K562 (cell line): ENCODE results near the gene SLC7A8. TPM values are rescaled to one million over a fixed set of nuclear protein-coding genes. Genes with fewer than 3 reads are reported as not detected.
A peak's percentile ranks its signal among the peaks of the same experiment; 100 is the strongest.

ENCODE experiments used
- ATAC-seq: fragments of 200-7000 bp; cut with Tn5 transposase; 3 replicates; pipeline ENCODE4 v1.9.1; 2020; ENCODE audit warnings: moderate library complexity
- BruUV-seq: library from RNA; stranded (reverse); fragments of 400-500 nt; replicated peaks from 2 replicates; lab custom pipeline; 2021; lab: Mats Ljungman, UMichigan
- CTCF ChIA-PET: fragments of 300-600 bp; formaldehyde crosslinking; extraction: SDS; loops from one replicate; lab custom pipeline; 2021; ENCODE audit warnings: low intra/inter-chr PET ratio; lab: Yijun Ruan, JAX
- POLR2A ChIA-PET: fragments of 300-600, 350-650 bp; sonication (Branson Sonifier 250); formaldehyde crosslinking; extraction: SDS; loops from one replicate; lab custom pipeline; 2021; ENCODE audit warnings: antibody characterized with exemption, inconsistent platforms; lab: Yijun Ruan, JAX
- DNase-seq, 4 experiments: peaks; one replicate each; pipeline versions ENCODE4 v3.0.0 to v3.0.0-alpha.2; 2011 to 2018; ENCODE audit warnings: low spot score in 3 of 4, mixed read lengths in 3 of 4; ENCODE audit errors: extremely low read depth in 1 of 4
- FAIRE-seq: peaks from 2 replicates; lab custom pipeline; 2011; peaks lifted over from hg19 to GRCh38; lab: Jason Lieb, UNC
- H2AFZ ChIP-seq: 2 replicates; pipeline ENCODE4 v1.6.0; 2011; ENCODE audit warnings: low read depth, low read length, control low read depth, inconsistent platforms
- H3K27ac ChIP-seq: fragments of 200-600 bp; 3 replicates; pipeline ENCODE4 v1.8.0; 2011; ENCODE audit warnings: low read depth, mild to moderate bottlenecking, control low read depth, inconsistent platforms, low read length, moderate library complexity, mixed read lengths; ENCODE audit errors: extremely low read depth
- H3K27me3 ChIP-seq, 2 experiments: fragments of 300-600 bp in 1 of 2; 2 replicates in 1 of 2; 3 replicates in 1 of 2; pipeline versions ENCODE4 v1.6.0 to v1.8.0; 2011; ENCODE audit warnings: inconsistent platforms in 2 of 2, low read length in 2 of 2, mild to moderate bottlenecking in 1 of 2, mixed read lengths in 1 of 2, moderate library complexity in 1 of 2; ENCODE audit not compliant: control insufficient read depth in 2 of 2, insufficient read depth in 2 of 2
- H3K36me3 ChIP-seq: fragments of 300-600 bp; 3 replicates; pipeline ENCODE4 v1.8.0; 2011; ENCODE audit warnings: mild to moderate bottlenecking, low read length, inconsistent platforms; ENCODE audit not compliant: control insufficient read depth, insufficient read depth
- H3K4me1 ChIP-seq, 2 experiments: fragments of 200-600 bp in 1 of 2; replicated peaks in 1 of 2; 2 replicates in 1 of 2; 3 replicates in 1 of 2; pipeline versions ENCODE4 v1.5.1 to v1.8.0; 2011; ENCODE audit warnings: inconsistent platforms in 2 of 2, low read length in 2 of 2, mild to moderate bottlenecking in 1 of 2, mixed read lengths in 1 of 2, moderate library complexity in 1 of 2; ENCODE audit not compliant: control insufficient read depth in 2 of 2, insufficient read depth in 2 of 2
- H3K4me2 ChIP-seq: 2 replicates; pipeline ENCODE4 v1.6.1; 2011; ENCODE audit warnings: low read length, control low read depth, inconsistent platforms, mixed read lengths; ENCODE audit not compliant: insufficient read depth
- H3K4me3 ChIP-seq: fragments of 200-600 bp; sonication (generic), shearing (Covaris generic); 2 replicates; pipeline ENCODE4 v1.5.1; 2016; ENCODE audit warnings: control low read depth, inconsistent platforms
- H3K79me2 ChIP-seq: fragments of 200-600 bp; 3 replicates; pipeline ENCODE4 v1.8.0; 2011; ENCODE audit warnings: low read length, inconsistent platforms; ENCODE audit not compliant: control insufficient read depth, insufficient read depth
- H3K9ac ChIP-seq, 2 experiments: 2 replicates each; pipeline versions ENCODE4 v1.6.0 to v1.6.1; 2011; ENCODE audit warnings: low read depth in 2 of 2, low read length in 2 of 2, control low read depth in 1 of 2, inconsistent platforms in 1 of 2, mild to moderate bottlenecking in 1 of 2, mixed read lengths in 1 of 2; ENCODE audit not compliant: insufficient read depth in 1 of 2
- H3K9me1 ChIP-seq: one replicate; pipeline ENCODE4 v1.6.0; 2011; ENCODE audit warnings: inconsistent platforms, mild to moderate bottlenecking, low read length, moderate library complexity; ENCODE audit not compliant: control insufficient read depth, insufficient read depth
- H3K9me3 ChIP-seq: replicated peaks from 2 replicates; pipeline ENCODE4 v1.5.1; 2011; ENCODE audit warnings: low read depth, low read length, inconsistent platforms; ENCODE audit not compliant: control insufficient read depth, insufficient read depth
- H4K20me1 ChIP-seq: replicated peaks from 2 replicates; pipeline ENCODE4 v1.6.1; 2011; ENCODE audit warnings: low read length, inconsistent platforms, mixed read lengths; ENCODE audit not compliant: control insufficient read depth, insufficient read depth
- C11orf30 ChIP-seq: fragments of 450-650 bp; IDR thresholded peaks from 2 replicates; pipeline ENCODE4 v1.6.1; 2016; ENCODE audit warnings: low read depth, mild to moderate bottlenecking
- JUN ChIP-seq, 2 experiments: sonication (generic) in 1 of 2; formaldehyde crosslinking in 1 of 2; IDR thresholded peaks; 2 replicates each; pipeline versions ENCODE4 v1.6.1 to v1.8.0; 2012 to 2022; ENCODE audit warnings: borderline replicate concordance in 2 of 2, mild to moderate bottlenecking in 2 of 2, improper control_type of control experiment in 1 of 2, low read depth in 1 of 2, low read length in 1 of 2, missing genetic modification reagents in 1 of 2
- NCOA1 ChIP-seq: fragments of 450-650 bp; IDR thresholded peaks from 2 replicates; pipeline ENCODE4 v1.6.1; 2016; ENCODE audit warnings: low read depth
- ZNF316 ChIP-seq: fragments of 450-650 bp; IDR thresholded peaks from 2 replicates; pipeline ENCODE4 v1.6.1; 2016
- ZSCAN29 ChIP-seq: fragments of 450-650 bp; IDR thresholded peaks from 2 replicates; pipeline ENCODE4 v1.6.1; 2017
- WGBS: fragments of 100-300 bp; shearing (Covaris generic); methylation state at CpG from one replicate; pipeline ENCODE4 v1.1.6; 2016; ENCODE audit warnings: low coverage, mixed read lengths; ENCODE audit not compliant: insufficient coverage; ENCODE audit errors: missing lambda C conversion rate; 5-methylcytosine and 5-hydroxymethylcytosine counted together
- in situ Hi-C: fragments of 300-500 bp; cut with MboI; formaldehyde crosslinking; loops from 4 replicates; pipeline ENCODE4 v1.15.0; 2018; ENCODE audit warnings: inconsistent platforms, mixed read lengths
- intact Hi-C: fragments of 100-400 bp; cut with micrococcal nuclease; formaldehyde crosslinking; loops from 2 replicates; pipeline ENCODE4 v1.14.2; 2022
- polyA plus RNA-seq, 8 experiments: library from polyadenylated mRNA; depleted of rRNA in 4 of 8; stranded (reverse) in 5 of 8; unstranded in 3 of 8; fragments of >200 nt; fragmentation: Nextera tagmentation in 2 of 8; fragmentation: Illumina TruSeq in 1 of 8; extraction: Ambion mirVana in 2 of 8; extraction: Trizol in 1 of 8; gene quantifications; 2 replicates each; pipeline versions ENCODE4 v1.2.1 to v1.2.3, GENCODE V29; 2011 to 2014; ENCODE audit warnings: inconsistent platforms in 1 of 8, missing spikeins in 1 of 8
- total RNA-seq, 7 experiments: library from RNA; depleted of rRNA in 6 of 7; stranded (reverse); fragments of >200 nt in 6 of 7; fragmentation: Illumina TruSeq in 2 of 7; extraction: Trizol in 2 of 7; gene quantifications; 2 replicates each; pipeline versions ENCODE4 v1.2.1 to v1.2.3, GENCODE V29; 2011 to 2021; ENCODE audit warnings: low replicate concordance in 1 of 7
- TF ChIP-seq, protein P1 (sequence below): sonication (generic); formaldehyde crosslinking; IDR thresholded peaks from 2 replicates; pipeline ENCODE4 v1.8.1; 2022; ENCODE audit warnings: missing genetic modification reagents

Gene SLC7A8
- total and polyA plus RNA-seq, 9 of the 15 experiments (the other 6 are each of a cell fraction or from before 2014, with no cell fraction given) = 2.0 to 33.0 (median 6.0) TPM

DNA sequence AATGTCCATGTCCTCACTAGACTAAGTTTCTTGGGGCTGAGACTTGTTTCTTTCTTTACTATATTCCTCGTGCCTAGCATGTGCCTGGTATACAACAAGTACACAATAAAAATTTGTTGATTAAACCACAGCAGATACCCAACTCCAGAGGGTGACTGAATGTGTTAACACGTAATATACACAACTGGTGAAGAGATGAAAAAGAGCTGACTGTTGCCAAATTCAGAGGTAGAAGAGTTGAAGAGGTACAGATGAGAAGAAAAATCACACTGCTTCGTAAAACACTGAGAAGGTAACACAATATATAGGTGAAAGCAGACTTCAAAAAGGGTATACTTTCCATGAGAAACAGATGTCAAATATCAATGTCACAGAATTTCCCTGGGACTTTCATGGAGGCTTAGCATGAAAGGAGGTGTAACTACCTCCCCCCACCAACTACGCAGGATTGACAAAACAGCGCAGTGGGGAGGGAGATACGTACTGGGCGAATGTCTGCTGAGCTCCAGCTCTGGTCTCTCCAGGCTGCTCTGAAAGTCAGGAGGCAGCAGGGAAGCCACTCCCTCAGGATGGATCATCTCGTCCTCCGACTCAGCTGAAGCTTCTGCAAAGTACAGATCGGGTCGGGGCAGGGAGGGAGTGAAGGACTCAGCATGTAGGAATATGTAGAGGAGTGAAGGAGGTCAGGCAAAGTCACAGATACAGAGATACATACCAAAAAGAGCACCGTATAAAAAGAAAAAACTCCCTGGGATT lies 93.8 kb downstream of the SLC7A8 start:
- Histone ChIP-seq H3K9me3 (no peaks in the 10 kb centered on the region), H3K27me3 (no peaks in the 10 kb centered on the region), H3K4me1 (peaks cover 0 to 11% of the 10 kb centered on the region in 2 experiments; a peak in 3 of 5 replicates), H3K4me2 (no peak overlapping the region), H3K36me3 (peaks cover 89% of the 10 kb centered on the region), H3K27ac (no peak overlapping the region), H3K9me1 (no peaks in the 10 kb centered on the region), H3K4me3 (no peak overlapping the region), H2AFZ (no peak overlapping the region), H4K20me1 (peaks cover 12% of the 10 kb centered on the region), H3K79me2 (peaks cover 49% of the 10 kb centered on the region), H3K9ac (peak overlapping the region in 1 of 2 experiments; percentile 57; a peak in 1 of 4 replicates)
- ChIA-PET POLR2A (interaction anchor here (0.6 to 2.3 kb wide), 7 partner anchors 8 to 71 kb away, joined by 3 to 12 read pairs (median 3); no protein-coding TSS in a partner anchor), CTCF (no interaction called here)
- WGBS = 87% methylated on average over 12 of the region's 12 CpGs
- ATAC-seq (no peak), DNase-seq (no peak), FAIRE-seq (no peak)
- in situ Hi-C loops = no loop called here
- TF ChIP-seq ZNF316 (peak; percentile 55; the same call in 1 of the 2 replicates), JUN (IDR thresholded peaks at IDR 0.05; ENCODE audit: borderline replicate concordance, low read depth, low read length) (no peak), JUN (CRISPR knock-in tag; IDR thresholded peaks at IDR 0.05; ENCODE audit: borderline replicate concordance) (no peak), NCOA1 (no peak), ZSCAN29 (no peak), C11orf30 (0 out of 2 replicates have a peak, but pooled peaks have one; percentile 4)
- TF ChIP-seq, protein P1, sequence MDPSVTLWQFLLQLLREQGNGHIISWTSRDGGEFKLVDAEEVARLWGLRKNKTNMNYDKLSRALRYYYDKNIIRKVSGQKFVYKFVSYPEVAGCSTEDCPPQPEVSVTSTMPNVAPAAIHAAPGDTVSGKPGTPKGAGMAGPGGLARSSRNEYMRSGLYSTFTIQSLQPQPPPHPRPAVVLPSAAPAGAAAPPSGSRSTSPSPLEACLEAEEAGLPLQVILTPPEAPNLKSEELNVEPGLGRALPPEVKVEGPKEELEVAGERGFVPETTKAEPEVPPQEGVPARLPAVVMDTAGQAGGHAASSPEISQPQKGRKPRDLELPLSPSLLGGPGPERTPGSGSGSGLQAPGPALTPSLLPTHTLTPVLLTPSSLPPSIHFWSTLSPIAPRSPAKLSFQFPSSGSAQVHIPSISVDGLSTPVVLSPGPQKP (CRISPR knock-in tag) = no peak
- intact Hi-C loops = no loop called here
- no TSS peak for BruUV-seq
